ENCODE measurements around the gene DLG2.

Gene DLG2

GRCh38 chr11:83845797-83846196 is 1781.3 kb downstream of the DLG2 start:
- no peak for DNase-seq (ENCODE audit: extremely low read depth, low read depth)
- no peak for TF ChIP-seq CTCF (IDR thresholded peaks at IDR 0.05; ENCODE audit: low read depth, low read length)

- no peak for TF ChIP-seq CTCF (IDR thresholded peaks at IDR 0.05; ENCODE audit: low read depth, low read length)
These were observed 1786.8 kb downstream of the DLG2 start for GRCh38 chr11:83840326-83840725.

GRCh38 chr11:83836883-83837654 is 1790.1 kb downstream of the DLG2 start:
- TF ChIP-seq CTCF (IDR thresholded peaks at IDR 0.05; ENCODE audit: low read depth, low read length): peak; percentile 68
- DNase-seq (ENCODE audit: extremely low read depth, low read depth): no peak

More at GRCh38 chr11:83840326-83840725, 1786.8 kb downstream of the DLG2 start:
- no peak for DNase-seq (ENCODE audit: extremely low read depth, low read depth)

- TF ChIP-seq CTCF (IDR thresholded peaks at IDR 0.05; ENCODE audit: low read depth, low read length): no peak
- DNase-seq (ENCODE audit: extremely low read depth, low read depth): no peak
These were observed 1791.1 kb downstream of the DLG2 start for GRCh38 chr11:83836065-83836464.

- TF ChIP-seq CTCF (IDR thresholded peaks at IDR 0.05; ENCODE audit: low read depth, low read length): no peak
- no peak for DNase-seq (ENCODE audit: extremely low read depth, low read depth)
These were observed 1791.7 kb downstream of the DLG2 start for GRCh38 chr11:83835423-83835822.

GRCh38 chr11:83831929-83832328 is 1795.2 kb downstream of the DLG2 start:
- DNase-seq (ENCODE audit: extremely low read depth, low read depth): no peak
- TF ChIP-seq CTCF (IDR thresholded peaks at IDR 0.05; ENCODE audit: low read depth, low read length): no peak

GRCh38 chr11:83827940-83828554 is 1799.1 kb downstream of the DLG2 start:
- no peak for DNase-seq (ENCODE audit: extremely low read depth, low read depth)
- TF ChIP-seq CTCF (IDR thresholded peaks at IDR 0.05; ENCODE audit: low read depth, low read length): peak; percentile 64
